IPS-NIHi7 (cell line): ENCODE measurements around the gene MED16.
"Not testable (repeated sequence)": the region's sequence is repeated elsewhere in the genome, so short reads cannot be mapped to it uniquely, and the experiment has no call there.

Experiments used
- DNase-seq: peaks from one replicate; pipeline ENCODE4 v3.0.0; 2012; ENCODE audit warnings: mixed read lengths; ENCODE audit errors: extremely low spot score

Gene MED16

GRCh38 chr19:853614-854220, 39.3 kb downstream of the MED16 start:
- not testable (repeated sequence) for DNase-seq

- no peak for DNase-seq
Measured at GRCh38 chr19:853014-853585, 39.9 kb downstream of the MED16 start.

- no peak for DNase-seq
Measured at GRCh38 chr19:852136-853013, 40.6 kb downstream of the MED16 start, which contains the start of gene ELANE. ELANE (plus strand) TSS chr19:852303; CDS start chr19:852329, 26 bp downstream.

- DNase-seq = no peak
Measured at GRCh38 chr19:850979-851335, 42.0 kb downstream of the MED16 start.

GRCh38 chr19:850221-850978, 42.6 kb downstream of the MED16 start:
- peak; percentile 49 for DNase-seq

GRCh38 chr19:849195-849594, 43.8 kb downstream of the MED16 start:
- not testable (repeated sequence) for DNase-seq

- no peak for DNase-seq
Measured at GRCh38 chr19:848386-848921, 44.5 kb downstream of the MED16 start.

- DNase-seq = no peak
Measured at GRCh38 chr19:845707-846521, 47.1 kb downstream of the MED16 start.

- DNase-seq = no peak
Measured at GRCh38 chr19:844546-844971, 48.4 kb downstream of the MED16 start.

GRCh38 chr19:843836-844545, 49.0 kb downstream of the MED16 start:
- no peak for DNase-seq

- peak; percentile 56 for DNase-seq
Measured at GRCh38 chr19:843180-843835, 49.7 kb downstream of the MED16 start.

GRCh38 chr19:842802-843179, 50.2 kb downstream of the MED16 start:
- DNase-seq = not testable (repeated sequence)

- DNase-seq = no peak
Measured at GRCh38 chr19:840519-841206, 52.3 kb downstream of the MED16 start, which contains the start of gene PRTN3. PRTN3 (plus strand) TSS chr19:840999; CDS start chr19:841009, 10 bp downstream.

GRCh38 chr19:835210-835810, 57.7 kb downstream of the MED16 start:
- no peak for DNase-seq

GRCh38 chr19:834216-834615, 58.8 kb downstream of the MED16 start:
- no peak for DNase-seq

- no peak for DNase-seq
Measured at GRCh38 chr19:831407-832369, 61.3 kb downstream of the MED16 start.

- DNase-seq = no peak
Measured at GRCh38 chr19:829129-829758, 63.7 kb downstream of the MED16 start.
